ENCODE data around the gene KLC1.
A peak's percentile ranks its signal among the peaks of the same experiment; 100 is the strongest.

The KLC1 gene

GRCh38 chr14:103716899-103717411, 87.9 kb downstream of the KLC1 start:
- no peaks in the 10 kb centered on the region for H3K36me3 ChIP-seq (ENCODE audit: control insufficient read depth, insufficient read depth, low read length)
- no peak overlapping the region for H2AFZ ChIP-seq
- H3K4me2 ChIP-seq (ENCODE audit: low read length) = peak overlapping the region; percentile 82
- no peaks in the 10 kb centered on the region for H3K9me3 ChIP-seq (ENCODE audit: control insufficient read depth, low read length)
- H3K4me1 ChIP-seq = no peaks in the 10 kb centered on the region
- no peak overlapping the region for H3K9ac ChIP-seq
- H3K27ac ChIP-seq = no peak overlapping the region
- TF ChIP-seq CTCF (IDR thresholded peaks at IDR 0.05) = no peak
- peak overlapping the region; percentile 43 for H3K4me3 ChIP-seq (ENCODE audit: low read depth, low read length)
- H3K79me2 ChIP-seq = peaks cover 12% of the 10 kb centered on the region
- no peaks in the 10 kb centered on the region for H3K27me3 ChIP-seq (ENCODE audit: control insufficient read depth, insufficient read depth, low read length)

DNA sequence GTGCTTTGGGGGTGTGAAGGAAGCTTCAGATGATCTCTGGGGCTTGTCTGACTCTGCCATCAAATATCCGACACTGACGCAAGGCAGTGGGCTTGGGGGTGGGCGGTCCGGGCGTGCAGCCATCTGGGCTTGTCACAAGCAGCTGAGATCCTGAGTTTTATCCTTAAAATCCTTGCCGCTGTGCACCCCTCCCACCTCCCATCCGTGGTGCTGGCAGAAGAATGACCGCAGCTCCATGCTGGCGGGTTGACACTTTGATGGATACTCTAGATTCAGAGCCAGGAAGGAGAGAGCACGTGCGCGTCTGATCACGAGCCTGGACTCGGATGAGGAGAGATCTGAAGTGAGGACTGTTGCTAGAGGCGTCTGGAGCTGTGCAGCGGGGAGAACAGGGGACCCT, 89.6 kb downstream of the KLC1 start:
- Histone ChIP-seq H3K4me3 (ENCODE audit: low read depth, low read length) (no peak overlapping the region), H3K9me3 (ENCODE audit: control insufficient read depth, low read length) (no peaks in the 10 kb centered on the region), H3K79me2 (peaks cover 12% of the 10 kb centered on the region), H2AFZ (no peak overlapping the region), H3K4me2 (ENCODE audit: low read length) (no peak overlapping the region), H3K4me1 (no peaks in the 10 kb centered on the region), H3K36me3 (ENCODE audit: control insufficient read depth, insufficient read depth, low read length) (no peaks in the 10 kb centered on the region), H3K9ac (no peak overlapping the region), H3K27ac (no peak overlapping the region), H3K27me3 (ENCODE audit: control insufficient read depth, insufficient read depth, low read length) (no peaks in the 10 kb centered on the region)
- TF ChIP-seq CTCF (IDR thresholded peaks at IDR 0.05) = no peak

- H3K79me2 ChIP-seq = peaks cover 12% of the 10 kb centered on the region
- no peak overlapping the region for H2AFZ ChIP-seq
- no peaks in the 10 kb centered on the region for H3K36me3 ChIP-seq (ENCODE audit: control insufficient read depth, insufficient read depth, low read length)
- H3K4me3 ChIP-seq (ENCODE audit: low read depth, low read length) = no peak overlapping the region
- no peak overlapping the region for H3K27ac ChIP-seq
- no peak for TF ChIP-seq CTCF (IDR thresholded peaks at IDR 0.05)
- H3K9me3 ChIP-seq (ENCODE audit: control insufficient read depth, low read length) = no peaks in the 10 kb centered on the region
- no peak overlapping the region for H3K9ac ChIP-seq
- H3K27me3 ChIP-seq (ENCODE audit: control insufficient read depth, insufficient read depth, low read length) = no peaks in the 10 kb centered on the region
- H3K4me1 ChIP-seq = no peaks in the 10 kb centered on the region
- H3K4me2 ChIP-seq (ENCODE audit: low read length) = no peak overlapping the region
Measured at GRCh38 chr14:103719751-103720150, 90.7 kb downstream of the KLC1 start.

DNA sequence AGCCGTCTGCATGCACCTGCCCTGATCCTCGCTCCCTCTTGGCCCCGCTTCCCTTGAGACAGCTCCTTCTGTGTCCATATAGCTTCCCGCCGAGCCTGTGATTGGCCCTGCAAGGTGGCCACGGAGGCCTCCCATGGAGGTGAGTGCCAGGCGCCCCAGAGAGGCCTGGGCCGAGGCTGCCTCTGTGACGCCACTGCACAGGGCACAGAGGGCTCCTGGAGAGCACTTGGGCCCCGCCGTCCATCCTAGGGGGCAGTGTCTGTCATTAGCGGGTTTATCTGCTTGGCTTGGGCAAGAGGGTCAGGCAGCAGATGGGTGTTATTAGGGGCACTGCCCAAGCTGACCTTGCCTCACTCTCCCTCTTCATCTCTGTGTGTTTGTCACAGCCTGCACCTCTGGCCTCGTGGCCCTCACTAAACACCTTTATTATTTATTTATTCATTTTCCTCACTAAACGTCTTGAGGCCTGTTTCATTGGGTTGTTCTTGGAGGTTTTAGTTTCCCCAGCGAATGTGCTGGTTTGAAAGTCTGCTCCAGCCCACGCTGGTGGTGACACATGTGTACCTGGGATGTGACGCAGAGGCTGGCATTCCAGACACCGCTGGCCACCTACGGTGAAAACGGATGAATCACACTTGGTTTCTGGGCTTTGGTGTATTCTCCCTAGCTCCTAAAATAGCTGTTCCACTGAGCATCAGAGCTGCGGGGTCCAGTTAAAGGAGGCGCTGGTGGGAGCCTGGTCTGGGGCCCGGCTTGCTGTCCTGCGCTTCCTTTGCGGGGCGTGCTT, 92.5 kb downstream of the KLC1 start:
- no peak overlapping the region for H3K27ac ChIP-seq
- no peaks in the 10 kb centered on the region for H3K36me3 ChIP-seq (ENCODE audit: control insufficient read depth, insufficient read depth, low read length)
- no peak overlapping the region for H3K4me3 ChIP-seq (ENCODE audit: low read depth, low read length)
- H3K9ac ChIP-seq = no peak overlapping the region
- no peaks in the 10 kb centered on the region for H3K27me3 ChIP-seq (ENCODE audit: control insufficient read depth, insufficient read depth, low read length)
- no peak for TF ChIP-seq CTCF (IDR thresholded peaks at IDR 0.05)
- H2AFZ ChIP-seq = no peak overlapping the region
- no peak overlapping the region for H3K4me2 ChIP-seq (ENCODE audit: low read length)
- H3K79me2 ChIP-seq = peaks cover 10% of the 10 kb centered on the region
- H3K9me3 ChIP-seq (ENCODE audit: control insufficient read depth, low read length) = no peaks in the 10 kb centered on the region
- H3K4me1 ChIP-seq = no peaks in the 10 kb centered on the region

GRCh38 chr14:103723748-103724081, 94.7 kb downstream of the KLC1 start:
- Histone ChIP-seq H3K9me3 (ENCODE audit: control insufficient read depth, low read length) (no peaks in the 10 kb centered on the region), H3K4me1 (no peaks in the 10 kb centered on the region), H3K79me2 (peaks cover 3% of the 10 kb centered on the region), H3K36me3 (ENCODE audit: control insufficient read depth, insufficient read depth, low read length) (no peaks in the 10 kb centered on the region), H2AFZ (no peak overlapping the region), H3K4me3 (ENCODE audit: low read depth, low read length) (no peak overlapping the region), H3K4me2 (ENCODE audit: low read length) (no peak overlapping the region), H3K27ac (no peak overlapping the region), H3K9ac (no peak overlapping the region), H3K27me3 (ENCODE audit: control insufficient read depth, insufficient read depth, low read length) (no peaks in the 10 kb centered on the region)
- no peak for TF ChIP-seq CTCF (IDR thresholded peaks at IDR 0.05)
